H1 (cell line): ENCODE data around the gene PUS3. TPM values are rescaled to one million over a fixed set of nuclear protein-coding genes. Genes with fewer than 3 reads are reported as not detected.

ENCODE experiments used
- CTCF ChIA-PET: fragments of 300-600 bp; sonication (Branson Sonifier 250); formaldehyde crosslinking; loops from one replicate; lab custom pipeline; 2021; ENCODE audit not compliant: partially characterized antibody; lab: Charles Lee
- POLR2A ChIA-PET: fragments of 300-600 bp; sonication (Branson Sonifier 250); formaldehyde crosslinking; loops from one replicate; lab custom pipeline; 2021; ENCODE audit warnings: inconsistent platforms; ENCODE audit not compliant: partially characterized antibody; lab: Charles Lee
- DNase-seq, 2 experiments: peaks; one replicate each; pipeline versions ENCODE4 v3.0.0 to v3.0.0-alpha.2; 2010 to 2022; ENCODE audit warnings: low spot score in 2 of 2, low read depth in 1 of 2, mixed read lengths in 1 of 2
- FAIRE-seq: peaks from 2 replicates; lab custom pipeline; 2011; peaks lifted over from hg19 to GRCh38; lab: Jason Lieb, UNC
- H2AFZ ChIP-seq: 2 replicates; pipeline ENCODE4 v1.8.1; 2012; ENCODE audit warnings: low read length, inconsistent platforms
- H2AK5ac ChIP-seq: 2 replicates; pipeline ENCODE4 v1.6.1; 2013; ENCODE audit warnings: low read depth, low read length
- H2BK120ac ChIP-seq: replicated peaks from 2 replicates; pipeline ENCODE3; 2013; ENCODE audit warnings: low read depth, low read length, inconsistent platforms
- H2BK12ac ChIP-seq: 2 replicates; pipeline ENCODE4 v1.6.1; 2013; ENCODE audit warnings: low read depth, low read length
- H2BK15ac ChIP-seq: 2 replicates; pipeline ENCODE4 v1.6.1; 2013; ENCODE audit warnings: low read length
- H2BK20ac ChIP-seq: 2 replicates; pipeline ENCODE4 v1.6.1; 2013; ENCODE audit warnings: low read length
- H2BK5ac ChIP-seq: 2 replicates; pipeline ENCODE4 v1.6.1; 2013; ENCODE audit warnings: low read depth, low read length
- H3K14ac ChIP-seq: 2 replicates; pipeline ENCODE4 v1.6.1; 2013; ENCODE audit warnings: inconsistent platforms; ENCODE audit not compliant: insufficient read length
- H3K18ac ChIP-seq: 2 replicates; pipeline ENCODE4 v1.6.1; 2013; ENCODE audit warnings: low read length; ENCODE audit errors: extremely low read depth
- H3K23ac ChIP-seq: 2 replicates; pipeline ENCODE4 v1.6.1; 2013; ENCODE audit warnings: inconsistent platforms; ENCODE audit not compliant: insufficient read length
- H3K23me2 ChIP-seq: 2 replicates; pipeline ENCODE4 v1.6.1; 2013; ENCODE audit warnings: low read depth, low read length
- H3K27ac ChIP-seq: 2 replicates; pipeline ENCODE4 v1.6.1; 2011; ENCODE audit warnings: low read depth, low read length, inconsistent platforms
- H3K27me3 ChIP-seq, 4 experiments: replicated peaks in 1 of 4; 1 replicate in 1 of 4; 2 replicates in 3 of 4; pipeline versions ENCODE4 v1.6.1 to v1.8.1; 2011 to 2013; ENCODE audit warnings: low read length in 3 of 4, mild to moderate bottlenecking in 3 of 4, inconsistent platforms in 2 of 4, mixed read lengths in 2 of 4, moderate library complexity in 1 of 4; ENCODE audit not compliant: control insufficient read depth in 3 of 4, insufficient read depth in 3 of 4; ENCODE audit errors: extremely low read depth in 1 of 4
- H3K36me3 ChIP-seq, 4 experiments: 2 replicates each; pipeline versions ENCODE4 v1.6.1 to v1.8.1; 2011 to 2013; ENCODE audit warnings: mild to moderate bottlenecking in 4 of 4, low read length in 3 of 4, moderate library complexity in 2 of 4, control low read depth in 1 of 4, inconsistent platforms in 1 of 4; ENCODE audit not compliant: insufficient read depth in 4 of 4, control insufficient read depth in 2 of 4
- H3K4ac ChIP-seq: replicated peaks from 2 replicates; pipeline ENCODE3; 2013; ENCODE audit warnings: low read length, low read depth, mixed read lengths, inconsistent platforms; ENCODE audit not compliant: insufficient read length
- H3K4me1 ChIP-seq, 4 experiments: replicated peaks in 1 of 4; 1 replicate in 1 of 4; 2 replicates in 3 of 4; pipeline versions ENCODE4 v1.6.1 to v1.8.1; 2011 to 2013; ENCODE audit warnings: low read length in 3 of 4, inconsistent platforms in 2 of 4, mixed read lengths in 1 of 4; ENCODE audit not compliant: insufficient read depth in 4 of 4, control insufficient read depth in 3 of 4
- H3K4me2 ChIP-seq, 2 experiments: 2 replicates each; pipeline versions ENCODE4 v1.6.1 to v1.8.1; 2011 to 2013; ENCODE audit warnings: low read depth in 2 of 2, low read length in 2 of 2, control low read depth in 1 of 2, inconsistent platforms in 1 of 2, mild to moderate bottlenecking in 1 of 2; ENCODE audit not compliant: insufficient read depth in 1 of 2
- H3K4me3 ChIP-seq, 4 experiments: fragments of 200-600, 300-600 bp in 1 of 4; sonication (generic), shearing (Covaris generic), sonication (Bioruptor Twin) in 1 of 4; 2 replicates each; pipeline versions ENCODE4 v1.5.1 to v1.8.1; 2011 to 2016; ENCODE audit warnings: low read length in 4 of 4, low read depth in 3 of 4, control low read depth in 2 of 4, inconsistent platforms in 2 of 4, mild to moderate bottlenecking in 2 of 4, mixed read lengths in 1 of 4, moderate library complexity in 1 of 4; ENCODE audit not compliant: insufficient read depth in 2 of 4; ENCODE audit errors: extremely low read depth in 1 of 4
- H3K56ac ChIP-seq: replicated peaks from 2 replicates; pipeline ENCODE3; 2013; ENCODE audit warnings: low read depth, mild to moderate bottlenecking, mixed read lengths, low read length, inconsistent platforms; ENCODE audit not compliant: insufficient read length
- H3K79me1 ChIP-seq: 2 replicates; pipeline ENCODE4 v1.6.1; 2013; ENCODE audit warnings: low read depth, low read length, control low read depth
- H3K79me2 ChIP-seq, 2 experiments: 2 replicates each; pipeline versions ENCODE4 v1.6.1 to v1.8.1; 2012 to 2013; ENCODE audit warnings: low read length in 2 of 2, mild to moderate bottlenecking in 2 of 2, inconsistent platforms in 1 of 2; ENCODE audit not compliant: insufficient read depth in 2 of 2, control insufficient read depth in 1 of 2
- H3K9ac ChIP-seq, 4 experiments: replicated peaks in 1 of 4; 1 replicate in 1 of 4; 2 replicates in 3 of 4; pipeline versions ENCODE4 v1.6.1 to v1.8.1; 2011 to 2013; ENCODE audit warnings: low read depth in 3 of 4, low read length in 3 of 4, control low read depth in 2 of 4, mild to moderate bottlenecking in 2 of 4, moderate library complexity in 2 of 4, inconsistent platforms in 1 of 4; ENCODE audit errors: extremely low read depth in 1 of 4
- H3K9me3 ChIP-seq, 2 experiments: 2 replicates each; pipeline versions ENCODE4 v1.6.1 to v1.8.1; 2012 to 2013; ENCODE audit warnings: mild to moderate bottlenecking in 2 of 2, moderate library complexity in 2 of 2, control low read depth in 1 of 2, inconsistent platforms in 1 of 2, low read depth in 1 of 2, low read length in 1 of 2, mixed read lengths in 1 of 2; ENCODE audit not compliant: insufficient read depth in 2 of 2
- H4K20me1 ChIP-seq, 2 experiments: replicated peaks in 1 of 2; 2 replicates each; pipeline versions ENCODE3 to v1.8.1; 2011 to 2013; ENCODE audit warnings: inconsistent platforms in 2 of 2, low read length in 2 of 2, mild to moderate bottlenecking in 1 of 2; ENCODE audit not compliant: insufficient read depth in 2 of 2, control insufficient read depth in 1 of 2
- H4K5ac ChIP-seq: 2 replicates; pipeline ENCODE4 v1.6.1; 2013; ENCODE audit warnings: low read length, low read depth, mixed read lengths, inconsistent platforms; ENCODE audit not compliant: insufficient read length
- H4K8ac ChIP-seq: 2 replicates; pipeline ENCODE4 v1.8.0; 2013; ENCODE audit warnings: mild to moderate bottlenecking, moderate library complexity, low read length, inconsistent platforms; ENCODE audit not compliant: insufficient read depth; ENCODE audit errors: extremely low read depth
- H4K91ac ChIP-seq: replicated peaks from 2 replicates; pipeline ENCODE3; 2013; ENCODE audit warnings: low read length, mixed read lengths, inconsistent platforms; ENCODE audit not compliant: insufficient read length
- BCL11A ChIP-seq, 2 experiments: IDR thresholded peaks; one replicate each; pipeline ENCODE4 v1.6.1; 2011; ENCODE audit warnings: low read depth in 2 of 2, low read length in 2 of 2, mild to moderate bottlenecking in 2 of 2
- EZH2 ChIP-seq: fragments of 200-600 bp; sonication (generic); IDR thresholded peaks from 2 replicates; pipeline ENCODE4 v1.7.1; 2012; ENCODE audit warnings: low read depth, mild to moderate bottlenecking, moderate library complexity, low read length, inconsistent platforms; ENCODE audit not compliant: severe bottlenecking
- JUND ChIP-seq: IDR thresholded peaks from 2 replicates; pipeline ENCODE4 v1.6.1; 2011; ENCODE audit warnings: mild to moderate bottlenecking, improper control_type of control experiment, low read length
- MAFK ChIP-seq: IDR thresholded peaks from 2 replicates; pipeline ENCODE4 v1.6.1; 2012; ENCODE audit warnings: low read depth, mild to moderate bottlenecking, improper control_type of control experiment, low read length
- PHF8 ChIP-seq: fragments of 200-600 bp; sonication (generic); conservative IDR thresholded peaks from 2 replicates; pipeline ENCODE4 v1.7.1; 2012; ENCODE audit warnings: low read depth, mild to moderate bottlenecking, inconsistent platforms, low read length, moderate library complexity
- RXRA ChIP-seq: IDR thresholded peaks from 2 replicates; pipeline ENCODE4 v1.6.1; 2011; ENCODE audit warnings: low read depth, mild to moderate bottlenecking, low read length, moderate library complexity; ENCODE audit not compliant: insufficient read depth
- SIRT6 ChIP-seq: IDR thresholded peaks from one replicate; pipeline ENCODE4 v1.7.1; 2012; ENCODE audit warnings: low read length, inconsistent platforms
- SRF ChIP-seq: IDR thresholded peaks from 2 replicates; pipeline ENCODE4 v1.6.1; 2011; ENCODE audit warnings: mild to moderate bottlenecking, low read depth, low read length, moderate library complexity
- TAF7 ChIP-seq: optimal IDR thresholded peaks from 2 replicates; pipeline ENCODE3; 2011; ENCODE audit warnings: low read depth, mild to moderate bottlenecking, inconsistent platforms, low read length, moderate library complexity, borderline replicate concordance
- TEAD4 ChIP-seq: IDR thresholded peaks from 2 replicates; pipeline ENCODE4 v1.6.1; 2012; ENCODE audit warnings: low read depth, low read length, inconsistent platforms, mixed read lengths
- WGBS, 2 experiments: shearing (Covaris generic) in 1 of 2; methylation state at CpG; one replicate each; pipeline versions ENCODE4 v1.1.6 to v1.1.7; 2013 to 2015; ENCODE audit warnings: low lambda C conversion rate in 2 of 2, mixed read lengths in 2 of 2, inconsistent platforms in 1 of 2, low coverage in 1 of 2, missing lambda C conversion rate in 1 of 2; ENCODE audit not compliant: insufficient replicate concordance in 2 of 2, insufficient coverage in 1 of 2, insufficient read length in 1 of 2; ENCODE audit errors: extremely low coverage in 1 of 2, missing lambda C conversion rate in 1 of 2; 5-methylcytosine and 5-hydroxymethylcytosine counted together
- polyA plus RNA-seq, 7 experiments: library from polyadenylated mRNA; depleted of rRNA in 3 of 7; stranded (reverse) in 5 of 7; unstranded in 2 of 7; fragments of >200 nt in 5 of 7; fragments of 200-250 nt in 2 of 7; gene quantifications; 1 replicate in 5 of 7; 2 replicates in 1 of 7; 4 replicates in 1 of 7; pipeline versions ENCODE4 v1.2.1 to v1.2.3, GENCODE V29; 2011 to 2013; ENCODE audit warnings: missing spikeins in 2 of 7, mixed read lengths in 2 of 7
- total RNA-seq: library from RNA; stranded (reverse); fragmentation: NEBNext Ultra II Directional; extraction: Animal tissue kit (Norgen Biotek cat#: 25700); gene quantifications from 2 replicates; pipeline ENCODE4 v1.2.1, GENCODE V29; 2021
- TF ChIP-seq, protein P1 (sequence below), 3 experiments: IDR thresholded peaks; 1 replicate in 2 of 3; 2 replicates in 1 of 3; pipeline versions ENCODE4 v1.5.1 to v1.6.1; 2011; ENCODE audit warnings: low read length in 3 of 3, mild to moderate bottlenecking in 3 of 3, inconsistent platforms in 2 of 3, low read depth in 1 of 3, moderate library complexity in 1 of 3; ENCODE audit not compliant: insufficient read depth in 1 of 3; ENCODE audit errors: control extremely low read depth in 1 of 3

Gene PUS3
- total and polyA plus RNA-seq, 2 of the 8 experiments (the other 6 are each of a cell fraction or from before 2014, with no cell fraction given), result 8.7 to 22.6 TPM

DNA sequence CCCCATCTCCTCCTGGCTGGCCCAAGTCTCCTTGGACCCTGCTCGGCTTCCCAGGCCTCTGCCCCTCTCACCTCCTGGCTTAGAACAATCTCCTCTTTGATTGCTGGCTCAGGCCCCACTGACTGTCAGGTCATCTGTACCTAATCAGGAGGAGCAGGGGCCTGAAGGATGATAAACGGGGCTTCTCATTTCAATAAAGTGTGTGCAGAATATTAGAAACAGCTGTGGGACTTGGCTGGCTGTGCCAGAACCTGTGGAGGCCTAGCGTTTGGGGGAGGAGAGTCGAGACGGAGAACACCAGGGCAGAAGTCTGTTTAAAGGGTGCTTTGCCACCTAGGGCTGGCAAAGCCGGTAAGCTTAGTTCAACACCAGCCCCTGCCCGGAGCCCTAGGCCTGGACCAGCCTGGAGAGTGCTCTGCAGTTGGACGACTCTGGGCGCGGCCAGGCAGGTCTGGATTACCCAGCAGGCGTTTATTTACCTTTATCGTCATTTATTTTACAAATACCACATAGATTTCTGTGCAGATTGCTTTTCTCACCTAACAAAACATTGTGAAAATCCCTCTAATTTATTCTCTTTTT is 32.7 kb upstream of the PUS3 start:
- H3K4me1 ChIP-seq, result peaks cover 6 to 14% (median 11%) of the 10 kb centered on the region in 4 experiments
- H3K23me2 ChIP-seq, result no peaks in the 10 kb centered on the region
- H4K20me1 ChIP-seq, result no peaks in the 10 kb centered on the region
- no peak for FAIRE-seq
- no peaks in the 10 kb centered on the region for H3K36me3 ChIP-seq
- no peak overlapping the region for H3K18ac ChIP-seq
- H3K27ac ChIP-seq, result no peak overlapping the region
- H3K9ac ChIP-seq, result no peak overlapping the region
- H3K4me3 ChIP-seq, result no peak overlapping the region
- H4K5ac ChIP-seq, result no peak overlapping the region
- no peaks in the 10 kb centered on the region for H3K79me2 ChIP-seq
- WGBS, 2 experiments, result 85% methylated on average over 12 of the region's 12 CpGs; no CpG with 5 or more reads in 1 of the 2 experiments
- H3K4ac ChIP-seq, result no peak overlapping the region
- no peak overlapping the region for H3K14ac ChIP-seq
- H4K8ac ChIP-seq, result no peak overlapping the region
- H2BK12ac ChIP-seq, result no peak overlapping the region
- H2AFZ ChIP-seq, result no peak overlapping the region
- DNase-seq, result peak in 1 of 2 experiments; percentile 33
- ChIA-PET POLR2A (interaction anchor here (0.6 to 1.4 kb wide), 3 partner anchors 11 to 347 kb away, joined by 3 read pairs; no protein-coding TSS in a partner anchor), CTCF (interaction anchor here (1.0 to 3.2 kb wide), 4 partner anchors 10 to 258 kb away, joined by 3 to 10 read pairs (median 8); no protein-coding TSS in a partner anchor)
- H4K91ac ChIP-seq, result no peak overlapping the region
- no peak overlapping the region for H3K4me2 ChIP-seq
- no peak overlapping the region for H2BK120ac ChIP-seq
- H3K56ac ChIP-seq, result no peak overlapping the region
- H3K27me3 ChIP-seq, result peaks cover 0 to 6% (median 2%) of the 10 kb centered on the region in 4 experiments; a peak in 2 of 7 replicates
- no peak overlapping the region for H2BK5ac ChIP-seq
- H2AK5ac ChIP-seq, result no peak overlapping the region
- H3K79me1 ChIP-seq, result no peaks in the 10 kb centered on the region
- H3K23ac ChIP-seq, result no peak overlapping the region
- no peaks in the 10 kb centered on the region for H3K9me3 ChIP-seq
- H2BK15ac ChIP-seq, result no peak overlapping the region
- no peak overlapping the region for H2BK20ac ChIP-seq
- no peak for TF ChIP-seq JUND
- no peak for TF ChIP-seq MAFK
- no peak for TF ChIP-seq EZH2
- no peak for TF ChIP-seq SIRT6
- TF ChIP-seq TAF7, result no peak
- no peak for TF ChIP-seq PHF8
- TF ChIP-seq BCL11A (IDR thresholded peaks at IDR 0.05; ENCODE audit: low read depth in 2 of 2, low read length in 2 of 2), result no peak
- no peak for TF ChIP-seq TEAD4
- no peak for TF ChIP-seq RXRA
- no peak for TF ChIP-seq SRF
- TF ChIP-seq, protein P1, sequence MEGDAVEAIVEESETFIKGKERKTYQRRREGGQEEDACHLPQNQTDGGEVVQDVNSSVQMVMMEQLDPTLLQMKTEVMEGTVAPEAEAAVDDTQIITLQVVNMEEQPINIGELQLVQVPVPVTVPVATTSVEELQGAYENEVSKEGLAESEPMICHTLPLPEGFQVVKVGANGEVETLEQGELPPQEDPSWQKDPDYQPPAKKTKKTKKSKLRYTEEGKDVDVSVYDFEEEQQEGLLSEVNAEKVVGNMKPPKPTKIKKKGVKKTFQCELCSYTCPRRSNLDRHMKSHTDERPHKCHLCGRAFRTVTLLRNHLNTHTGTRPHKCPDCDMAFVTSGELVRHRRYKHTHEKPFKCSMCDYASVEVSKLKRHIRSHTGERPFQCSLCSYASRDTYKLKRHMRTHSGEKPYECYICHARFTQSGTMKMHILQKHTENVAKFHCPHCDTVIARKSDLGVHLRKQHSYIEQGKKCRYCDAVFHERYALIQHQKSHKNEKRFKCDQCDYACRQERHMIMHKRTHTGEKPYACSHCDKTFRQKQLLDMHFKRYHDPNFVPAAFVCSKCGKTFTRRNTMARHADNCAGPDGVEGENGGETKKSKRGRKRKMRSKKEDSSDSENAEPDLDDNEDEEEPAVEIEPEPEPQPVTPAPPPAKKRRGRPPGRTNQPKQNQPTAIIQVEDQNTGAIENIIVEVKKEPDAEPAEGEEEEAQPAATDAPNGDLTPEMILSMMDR (IDR thresholded peaks at IDR 0.05; ENCODE audit: control extremely low read depth in 1 of 3, insufficient read depth in 1 of 3, low read depth in 1 of 3, low read length in 3 of 3), result no peak
